Activated naive CD8-positive, alpha-beta T cell treated with anti-CD3 and anti-CD28 coated beads, Interleukin-2, amount 50 U/mL, for 16 hours (primary cell): ENCODE data around the gene ADAMTS17.

Experiments
- DNase-seq: peaks from one replicate; pipeline ENCODE4 v3.0.0-alpha.2; 2020; ENCODE audit warnings: low read depth, low spot score

The ADAMTS17 gene

DNA sequence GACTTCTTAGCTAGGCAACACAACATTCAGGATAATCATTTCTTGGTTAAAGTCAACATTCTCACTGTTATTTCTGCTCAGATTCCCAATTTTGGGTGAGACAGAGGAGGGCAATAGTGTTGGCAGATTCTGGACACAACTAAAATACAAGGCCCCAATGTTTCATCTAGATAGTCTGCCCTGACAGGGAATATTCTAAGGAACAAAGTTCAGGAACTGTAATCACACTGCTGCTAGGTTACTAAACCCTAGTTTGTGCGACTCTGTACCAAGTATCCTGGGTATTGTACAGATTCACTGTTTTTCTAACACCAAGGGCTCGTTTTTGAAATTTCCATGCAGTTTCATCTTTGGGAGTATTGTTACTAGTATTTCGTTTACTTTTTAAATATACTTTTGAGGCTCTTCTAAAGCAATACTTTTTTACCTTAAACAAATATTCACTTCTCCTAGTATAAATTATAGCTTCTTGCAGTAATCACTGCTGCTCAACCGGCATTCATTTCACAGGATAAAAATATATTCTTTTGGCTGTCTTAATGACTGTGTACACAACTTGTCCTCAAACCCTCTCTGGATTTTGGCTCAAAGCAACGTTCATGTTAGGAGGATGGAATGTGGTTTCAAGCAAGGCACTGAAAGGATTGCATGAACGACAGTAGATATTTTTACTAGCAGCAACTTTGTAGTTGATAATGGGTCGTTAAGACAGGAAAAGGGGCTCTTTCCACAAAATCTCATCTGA is 167.4 kb downstream of the ADAMTS17 start:
- DNase-seq: no peak

GRCh38 chr15:100172356-100173024 is 169.3 kb downstream of the ADAMTS17 start:
- no peak for DNase-seq

GRCh38 chr15:100171411-100171810 is 170.4 kb downstream of the ADAMTS17 start:
- no peak for DNase-seq

DNA sequence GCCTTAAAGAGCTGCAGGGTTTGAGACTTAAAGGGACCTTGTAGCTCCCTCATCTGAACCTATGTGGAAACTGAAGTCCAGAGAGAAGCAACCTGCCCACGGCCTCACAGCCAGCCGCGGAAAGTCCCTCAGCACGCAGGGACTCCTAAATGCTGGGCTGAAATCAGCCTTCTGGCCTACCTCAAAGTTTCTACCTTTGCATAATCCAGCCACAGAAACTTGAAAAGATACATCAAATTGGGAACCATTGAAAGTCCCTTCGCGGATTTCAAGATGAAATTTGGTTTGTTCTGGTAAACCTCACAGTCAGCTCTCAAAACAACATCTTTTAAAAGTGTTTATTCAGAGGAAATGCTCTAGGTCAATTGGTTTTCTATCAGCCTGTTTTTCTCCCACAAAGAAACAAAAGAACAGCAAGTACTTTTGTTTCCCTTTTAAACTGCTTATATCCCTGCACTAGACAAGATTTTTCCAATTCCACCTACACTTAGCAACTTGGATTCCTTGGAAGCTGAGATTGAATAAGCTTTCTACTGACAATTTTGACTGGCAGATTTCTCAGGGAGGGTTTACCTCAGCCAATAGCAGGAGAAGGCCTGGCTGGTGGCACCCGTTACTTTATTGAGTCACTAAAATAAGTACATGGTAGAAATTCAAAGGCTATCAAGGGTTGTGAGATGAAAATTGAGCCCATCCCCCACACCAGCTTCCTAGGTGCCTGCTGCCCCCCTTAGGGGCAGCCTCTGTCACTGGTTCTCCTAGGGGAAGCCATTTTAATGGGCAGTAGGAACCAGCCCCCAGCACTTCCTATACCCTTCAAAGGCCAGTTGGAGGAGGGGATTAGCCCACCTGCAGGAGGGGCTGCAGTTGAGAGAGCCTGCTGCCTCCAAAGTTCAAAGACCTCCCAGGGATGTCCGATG is 171.2 kb downstream of the ADAMTS17 start:
- no peak for DNase-seq

DNA sequence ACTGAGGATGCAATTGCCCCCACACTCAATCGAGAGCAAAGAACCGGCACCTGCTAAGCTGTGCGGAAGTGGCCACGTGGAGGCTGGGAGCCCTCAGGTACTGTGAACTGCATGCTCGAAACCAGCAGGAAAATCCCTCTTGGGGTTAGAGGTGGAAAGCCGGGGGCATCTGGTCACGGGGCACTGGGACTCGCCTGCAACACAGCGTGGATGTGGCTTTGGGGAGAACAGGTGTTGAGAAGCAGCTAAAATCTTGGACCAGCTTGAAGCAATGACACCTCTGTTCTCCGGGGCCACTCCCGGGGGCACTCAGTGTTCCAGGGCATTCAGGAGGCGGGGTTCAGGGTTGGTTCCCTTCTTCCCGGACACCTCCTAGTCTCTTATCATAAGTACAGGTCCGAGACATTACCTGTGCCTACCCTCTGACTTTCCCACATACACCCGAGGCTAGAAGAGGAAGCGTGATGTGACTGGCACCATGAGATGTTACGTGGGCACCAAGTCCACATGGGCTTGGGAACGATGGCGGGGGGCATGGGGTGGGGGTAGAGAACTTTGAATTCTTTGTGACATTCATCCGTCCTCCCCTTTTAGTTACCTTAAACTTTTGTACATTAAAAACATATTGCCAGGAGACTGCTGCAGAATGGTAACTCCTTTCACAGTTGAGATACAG is 172.0 kb downstream of the ADAMTS17 start:
- no peak for DNase-seq

- DNase-seq: no peak
These were observed 173.0 kb downstream of the ADAMTS17 start for GRCh38 chr15:100168787-100169186.

DNA sequence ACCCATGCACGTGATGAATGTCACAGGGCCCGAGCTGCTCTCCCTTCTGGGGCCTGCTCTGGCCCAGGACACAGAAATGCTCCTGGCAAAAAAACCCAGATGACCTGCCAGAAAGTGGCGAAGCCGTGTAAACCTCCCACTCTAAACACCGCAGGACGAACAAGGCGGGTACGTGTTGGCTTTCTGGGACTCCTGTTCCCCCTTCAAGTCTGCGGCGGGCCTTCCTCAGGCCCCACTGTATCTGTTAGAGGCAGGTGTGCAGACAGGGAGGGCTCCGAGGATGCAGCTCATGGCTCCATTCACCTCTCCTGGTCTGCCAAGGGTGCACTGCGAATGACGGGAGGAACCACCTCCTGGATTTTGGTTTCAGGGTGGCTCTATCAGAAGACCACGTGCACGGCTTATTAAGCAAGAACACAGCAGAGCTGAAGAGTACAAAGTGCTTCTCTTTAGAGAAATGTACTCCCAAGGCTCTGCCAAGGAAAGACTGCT is 173.8 kb downstream of the ADAMTS17 start:
- no peak for DNase-seq

GRCh38 chr15:100166313-100166712 is 175.5 kb downstream of the ADAMTS17 start:
- no peak for DNase-seq

DNA sequence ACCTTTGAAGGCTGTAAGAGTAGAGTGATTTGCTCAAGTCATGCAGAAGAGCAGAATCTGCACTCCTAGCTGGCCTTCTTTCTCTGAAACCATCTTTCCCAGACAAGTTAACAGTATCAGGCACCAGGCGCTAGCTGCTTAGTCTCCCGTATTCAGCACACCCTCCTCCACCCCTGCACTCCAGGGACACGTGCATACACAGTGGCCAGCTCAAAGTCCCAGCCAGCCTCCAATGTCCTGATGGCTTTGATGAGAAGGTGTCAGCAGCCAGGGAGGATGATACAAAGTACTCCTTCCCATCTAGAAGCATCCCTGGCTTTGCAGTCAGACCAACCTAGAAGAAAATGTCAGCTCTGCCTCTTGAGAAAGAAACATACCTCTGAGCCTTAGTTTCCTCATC is 177.8 kb downstream of the ADAMTS17 start:
- no peak for DNase-seq

- DNase-seq: no peak
These were observed 180.8 kb downstream of the ADAMTS17 start for GRCh38 chr15:100160953-100161352.

DNA sequence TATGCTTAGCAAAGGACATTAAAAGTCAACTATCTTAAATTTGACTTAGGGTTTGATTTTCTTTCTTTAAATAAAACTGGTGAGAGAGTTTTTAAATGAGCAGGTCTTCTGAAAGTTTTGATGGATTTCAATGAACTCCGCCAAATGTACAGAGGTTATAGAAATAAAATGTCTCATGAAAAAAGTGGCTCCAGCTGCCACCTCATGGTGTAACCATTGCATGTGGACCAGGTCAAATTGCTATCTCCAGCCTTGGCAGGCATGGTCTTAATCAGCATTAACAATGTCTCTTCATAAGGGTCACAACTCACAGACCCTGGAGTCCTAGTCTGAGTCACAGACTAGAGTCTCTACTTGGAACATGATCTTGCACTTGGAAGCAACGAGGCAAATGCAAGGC is 182.3 kb downstream of the ADAMTS17 start:
- no peak for DNase-seq

DNA sequence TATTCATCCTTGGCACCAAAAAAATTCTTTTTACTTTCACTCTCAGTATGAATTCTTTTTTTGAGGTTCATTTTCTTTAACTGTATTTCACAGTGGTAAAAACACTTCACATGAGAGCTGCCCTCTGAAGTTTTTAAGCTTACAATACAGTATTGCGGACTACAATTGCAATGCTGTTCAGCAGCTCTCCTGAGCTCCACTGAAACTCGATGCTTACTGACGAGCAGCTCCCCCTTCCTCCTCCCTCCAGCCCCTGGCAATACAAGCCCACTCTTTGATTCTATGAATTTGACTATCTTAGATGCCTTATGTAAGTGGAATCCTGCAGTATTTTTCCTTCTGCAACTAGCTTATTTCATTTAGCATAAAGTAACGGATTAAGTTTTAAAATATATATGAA is 183.4 kb downstream of the ADAMTS17 start:
- no peak for DNase-seq

DNA sequence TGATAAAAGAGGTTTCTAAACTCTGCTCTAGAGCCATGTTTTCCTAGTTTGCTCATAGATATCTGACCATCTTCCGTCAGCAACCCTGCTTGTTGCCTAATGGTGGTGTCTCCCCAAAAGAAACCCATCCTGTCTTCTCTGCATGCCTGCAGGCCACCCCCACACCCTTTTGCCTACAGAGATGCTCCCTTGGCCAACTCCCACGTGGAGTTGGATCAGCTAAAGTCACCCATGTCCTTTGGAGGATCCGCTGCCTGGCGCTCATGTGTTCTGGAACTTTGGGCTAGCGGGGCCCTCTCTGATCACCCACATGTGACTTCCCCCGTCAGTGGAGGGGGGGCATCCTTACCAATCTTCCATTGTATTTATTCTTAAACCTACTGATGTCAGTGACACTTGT is 185.6 kb downstream of the ADAMTS17 start:
- no peak for DNase-seq

DNA sequence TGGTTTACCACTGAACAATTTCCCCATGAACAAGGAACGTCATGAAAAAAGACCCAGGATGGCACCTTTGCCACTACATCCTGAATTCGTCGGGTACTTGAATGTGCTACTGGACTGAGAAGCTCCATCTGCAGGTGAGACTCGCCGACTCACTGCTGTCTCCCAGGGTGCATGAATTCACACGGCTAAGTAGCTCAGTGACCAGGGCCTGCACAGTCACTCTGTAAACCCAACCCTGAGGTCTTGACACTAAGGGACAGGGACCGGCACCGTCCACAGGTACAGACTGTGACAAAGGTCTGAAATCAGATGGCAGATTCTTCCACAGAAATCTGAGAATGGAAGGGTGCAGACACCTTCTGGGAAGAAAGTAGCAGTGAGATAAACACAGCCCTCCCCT is 187.4 kb downstream of the ADAMTS17 start:
- DNase-seq: no peak

DNA sequence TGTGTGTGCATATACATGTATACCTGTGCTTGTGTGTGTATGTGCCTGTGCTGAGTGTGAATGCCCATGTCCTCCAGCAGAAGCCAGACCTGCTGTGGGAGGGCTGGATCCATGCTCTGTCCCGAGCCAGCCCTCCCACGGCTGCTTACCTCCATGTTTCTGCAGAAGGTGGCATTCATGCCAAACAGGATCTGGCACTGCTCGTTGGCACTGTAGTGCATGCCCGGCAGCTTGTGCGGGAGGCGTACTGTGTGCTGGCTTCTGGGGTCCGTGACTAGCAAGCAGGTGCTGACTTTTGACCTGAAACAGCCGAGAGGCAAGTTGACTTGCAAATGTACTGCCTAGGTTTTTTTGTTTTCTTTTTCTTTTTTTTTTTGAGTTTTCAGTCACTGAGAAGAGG is 189.3 kb downstream of the ADAMTS17 start:
- DNase-seq: no peak

DNA sequence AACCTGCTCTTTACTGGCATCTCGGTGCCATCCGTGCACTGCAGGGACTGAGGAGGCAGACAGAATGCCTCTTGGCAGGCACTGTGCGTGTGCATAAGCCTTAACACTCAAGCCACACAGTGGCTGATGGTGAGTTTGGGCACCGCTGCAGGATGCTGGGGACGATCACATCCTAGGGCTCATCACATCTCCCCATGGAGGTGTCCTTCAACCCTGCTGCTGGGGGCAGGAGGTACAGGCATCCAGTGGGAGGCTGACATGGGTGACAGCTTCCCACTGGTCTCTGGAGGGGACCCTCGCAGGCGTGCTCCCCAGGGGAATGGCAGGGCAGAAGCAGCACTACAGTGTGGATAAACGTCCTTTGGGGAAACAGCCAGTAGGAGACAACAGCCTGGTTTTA is 190.9 kb downstream of the ADAMTS17 start:
- no peak for DNase-seq

- no peak for DNase-seq
These were observed 193.9 kb downstream of the ADAMTS17 start for GRCh38 chr15:100147828-100148227.

- no peak for DNase-seq
These were observed 198.4 kb downstream of the ADAMTS17 start for GRCh38 chr15:100143378-100143777.

GRCh38 chr15:100141311-100142001 is 200.3 kb downstream of the ADAMTS17 start:
- no peak for DNase-seq

DNA sequence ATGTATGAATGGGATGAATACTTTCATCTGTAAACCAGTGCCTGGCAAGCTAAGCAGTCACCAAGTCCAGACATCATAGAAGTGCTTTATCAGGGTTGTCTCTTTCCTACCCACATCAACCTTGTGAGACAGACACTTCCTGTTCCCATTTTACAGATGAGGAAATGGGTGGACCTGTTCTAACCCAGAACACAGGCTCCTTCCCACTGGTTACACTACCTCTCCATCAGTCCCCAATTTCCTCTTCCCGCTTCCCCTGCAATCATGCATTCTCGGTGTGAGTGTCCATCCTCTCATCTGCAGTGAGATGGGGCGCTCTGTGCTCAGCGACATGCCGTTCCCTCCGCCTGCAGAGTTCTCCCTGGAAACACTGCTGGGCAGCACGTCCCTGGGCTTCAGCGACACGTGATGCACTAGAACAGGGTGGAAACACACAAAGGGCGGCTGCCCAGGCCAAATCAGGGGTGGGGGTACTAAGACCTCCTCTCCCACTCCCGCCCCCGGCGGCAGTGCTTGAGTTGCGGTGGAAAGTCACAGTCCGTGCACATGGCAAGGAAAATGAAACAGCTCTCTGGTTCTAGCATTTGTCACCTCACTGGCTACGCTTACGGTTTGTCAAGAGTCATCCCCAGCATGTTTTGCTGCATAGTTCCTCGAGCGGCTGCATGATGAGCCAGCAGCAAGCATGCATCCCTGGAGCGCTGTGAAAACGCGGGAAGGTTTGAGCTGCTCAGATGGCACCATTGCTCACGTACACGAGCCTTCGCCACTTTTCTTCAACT is 201.1 kb downstream of the ADAMTS17 start:
- no peak for DNase-seq
